ENCODE data around the gene RNF214.

DNA sequence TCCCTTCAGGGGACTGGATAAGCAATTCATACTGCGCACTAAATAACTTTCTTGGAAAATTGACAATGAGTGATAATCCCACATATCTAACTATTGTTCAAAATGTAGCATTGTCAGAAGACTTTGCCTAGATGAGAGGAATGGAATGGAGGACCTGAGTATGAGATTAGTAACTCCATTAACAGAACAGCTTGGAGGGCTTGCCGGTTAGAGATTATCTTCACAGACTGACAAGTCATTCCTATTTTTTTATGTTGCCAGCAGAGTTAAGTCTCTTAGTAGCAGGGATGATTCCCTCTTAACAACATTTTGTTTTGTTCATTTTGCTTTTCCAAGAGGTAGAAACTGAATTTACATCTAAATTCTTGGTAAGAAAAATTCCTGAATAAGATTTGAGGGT is 51.6 kb downstream of the RNF214 start:
- TF ChIP-seq, protein P1, sequence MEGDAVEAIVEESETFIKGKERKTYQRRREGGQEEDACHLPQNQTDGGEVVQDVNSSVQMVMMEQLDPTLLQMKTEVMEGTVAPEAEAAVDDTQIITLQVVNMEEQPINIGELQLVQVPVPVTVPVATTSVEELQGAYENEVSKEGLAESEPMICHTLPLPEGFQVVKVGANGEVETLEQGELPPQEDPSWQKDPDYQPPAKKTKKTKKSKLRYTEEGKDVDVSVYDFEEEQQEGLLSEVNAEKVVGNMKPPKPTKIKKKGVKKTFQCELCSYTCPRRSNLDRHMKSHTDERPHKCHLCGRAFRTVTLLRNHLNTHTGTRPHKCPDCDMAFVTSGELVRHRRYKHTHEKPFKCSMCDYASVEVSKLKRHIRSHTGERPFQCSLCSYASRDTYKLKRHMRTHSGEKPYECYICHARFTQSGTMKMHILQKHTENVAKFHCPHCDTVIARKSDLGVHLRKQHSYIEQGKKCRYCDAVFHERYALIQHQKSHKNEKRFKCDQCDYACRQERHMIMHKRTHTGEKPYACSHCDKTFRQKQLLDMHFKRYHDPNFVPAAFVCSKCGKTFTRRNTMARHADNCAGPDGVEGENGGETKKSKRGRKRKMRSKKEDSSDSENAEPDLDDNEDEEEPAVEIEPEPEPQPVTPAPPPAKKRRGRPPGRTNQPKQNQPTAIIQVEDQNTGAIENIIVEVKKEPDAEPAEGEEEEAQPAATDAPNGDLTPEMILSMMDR (conservative IDR thresholded peaks at IDR 0.05; ENCODE audit: low read depth, low read length) = no peak
- TF ChIP-seq POLR2A (IDR thresholded peaks at IDR 0.05; ENCODE audit: low read depth, low read length) = no peak
- TF ChIP-seq MAZ (IDR thresholded peaks at IDR 0.05; ENCODE audit: borderline replicate concordance, low read depth, low read length) = no peak
- TF ChIP-seq RCOR1 (IDR thresholded peaks at IDR 0.05; ENCODE audit: insufficient replicate concordance, low read length) = no peak
